KOPT-K1 (cell line): ENCODE results near the gene QTRT2.

Source experiments
- H3K27ac ChIP-seq: fragments of 200-600 bp; sonication (generic); 2 replicates; pipeline ENCODE4 v1.5.1; 2016; ENCODE audit warnings: antibody characterized with exemption, mild to moderate bottlenecking, low read depth, low read length; ENCODE audit not compliant: poor library complexity, severe bottlenecking
- H3K36me3 ChIP-seq: fragments of 200-600 bp; sonication (generic); 2 replicates; pipeline ENCODE4 v1.5.1; 2017; ENCODE audit warnings: antibody characterized with exemption, mild to moderate bottlenecking, low read length, moderate library complexity; ENCODE audit not compliant: insufficient read depth
- H3K9me3 ChIP-seq: fragments of 200-600 bp; sonication (generic); 2 replicates; pipeline ENCODE4 v1.5.1; 2017; ENCODE audit warnings: antibody characterized with exemption, low read length, mild to moderate bottlenecking; ENCODE audit not compliant: insufficient read depth, poor library complexity, severe bottlenecking

QTRT2 gene

GRCh38 chr3:114093016-114093380 lies 36.5 kb downstream of the QTRT2 start:
- H3K27ac ChIP-seq, result no peak overlapping the region
- H3K9me3 ChIP-seq, result no peaks in the 10 kb centered on the region
- H3K36me3 ChIP-seq, result peaks cover 8% of the 10 kb centered on the region

- Histone ChIP-seq H3K36me3 (peaks cover 2% of the 10 kb centered on the region; the same call in 1 of the 2 replicates), H3K27ac (no peak overlapping the region), H3K9me3 (no peaks in the 10 kb centered on the region)
These were observed 37.1 kb downstream of the QTRT2 start for GRCh38 chr3:114093596-114093995.

GRCh38 chr3:114095796-114096195 lies 39.3 kb downstream of the QTRT2 start:
- Histone ChIP-seq H3K27ac (no peak overlapping the region), H3K9me3 (no peaks in the 10 kb centered on the region), H3K36me3 (no peaks in the 10 kb centered on the region)

- Histone ChIP-seq H3K36me3 (no peaks in the 10 kb centered on the region), H3K9me3 (no peaks in the 10 kb centered on the region), H3K27ac (no peak overlapping the region)
These were observed 44.6 kb downstream of the QTRT2 start for GRCh38 chr3:114101101-114101500.

- no peak overlapping the region for H3K27ac ChIP-seq
- H3K36me3 ChIP-seq, result no peaks in the 10 kb centered on the region
These were observed 46.6 kb downstream of the QTRT2 start for GRCh38 chr3:114103181-114103580.

GRCh38 chr3:114103858-114104257 lies 47.3 kb downstream of the QTRT2 start:
- no peaks in the 10 kb centered on the region for H3K36me3 ChIP-seq
- H3K27ac ChIP-seq, result no peak overlapping the region
- H3K9me3 ChIP-seq, result no peaks in the 10 kb centered on the region

More at GRCh38 chr3:114103181-114103580, 46.6 kb downstream of the QTRT2 start:
- H3K9me3 ChIP-seq, result no peaks in the 10 kb centered on the region

- H3K36me3 ChIP-seq, result no peaks in the 10 kb centered on the region
- no peaks in the 10 kb centered on the region for H3K9me3 ChIP-seq
- no peak overlapping the region for H3K27ac ChIP-seq
These were observed 47.9 kb downstream of the QTRT2 start for GRCh38 chr3:114104414-114104813.

GRCh38 chr3:114108137-114108536 lies 51.6 kb downstream of the QTRT2 start:
- Histone ChIP-seq H3K36me3 (no peaks in the 10 kb centered on the region), H3K27ac (no peak overlapping the region), H3K9me3 (no peaks in the 10 kb centered on the region)

GRCh38 chr3:114110439-114110838 lies 53.9 kb downstream of the QTRT2 start:
- H3K9me3 ChIP-seq, result no peaks in the 10 kb centered on the region
- H3K27ac ChIP-seq, result no peak overlapping the region
- H3K36me3 ChIP-seq, result no peaks in the 10 kb centered on the region

- Histone ChIP-seq H3K36me3 (no peaks in the 10 kb centered on the region), H3K27ac (no peak overlapping the region), H3K9me3 (no peaks in the 10 kb centered on the region)
These were observed 54.7 kb downstream of the QTRT2 start for GRCh38 chr3:114111060-114111770.

GRCh38 chr3:114112696-114113095 lies 56.2 kb downstream of the QTRT2 start:
- H3K9me3 ChIP-seq, result no peaks in the 10 kb centered on the region
- no peak overlapping the region for H3K27ac ChIP-seq
- no peaks in the 10 kb centered on the region for H3K36me3 ChIP-seq

GRCh38 chr3:114114719-114115118 lies 58.2 kb downstream of the QTRT2 start:
- Histone ChIP-seq H3K9me3 (no peaks in the 10 kb centered on the region), H3K27ac (no peak overlapping the region), H3K36me3 (no peaks in the 10 kb centered on the region)

GRCh38 chr3:114115143-114115542 lies 58.6 kb downstream of the QTRT2 start:
- no peaks in the 10 kb centered on the region for H3K36me3 ChIP-seq
- no peaks in the 10 kb centered on the region for H3K9me3 ChIP-seq
- no peak overlapping the region for H3K27ac ChIP-seq

GRCh38 chr3:114119776-114120175 lies 63.2 kb downstream of the QTRT2 start:
- Histone ChIP-seq H3K36me3 (no peaks in the 10 kb centered on the region), H3K9me3 (no peaks in the 10 kb centered on the region), H3K27ac (no peak overlapping the region)

GRCh38 chr3:114120211-114120610 lies 63.7 kb downstream of the QTRT2 start:
- Histone ChIP-seq H3K36me3 (no peaks in the 10 kb centered on the region), H3K27ac (no peak overlapping the region), H3K9me3 (no peaks in the 10 kb centered on the region)

- no peak overlapping the region for H3K27ac ChIP-seq
- H3K9me3 ChIP-seq, result no peaks in the 10 kb centered on the region
- H3K36me3 ChIP-seq, result no peaks in the 10 kb centered on the region
These were observed 65.6 kb downstream of the QTRT2 start for GRCh38 chr3:114122027-114122709.
